Activated CD4-positive, CD25-positive, alpha-beta regulatory T cell (primary cell): Measurements from ENCODE around the gene THBS4.

Source experiments
- DNase-seq, 4 experiments: peaks; one replicate each; lab custom pipeline; 2025; lab: John Stamatoyannopoulos, UW

Gene THBS4

DNA sequence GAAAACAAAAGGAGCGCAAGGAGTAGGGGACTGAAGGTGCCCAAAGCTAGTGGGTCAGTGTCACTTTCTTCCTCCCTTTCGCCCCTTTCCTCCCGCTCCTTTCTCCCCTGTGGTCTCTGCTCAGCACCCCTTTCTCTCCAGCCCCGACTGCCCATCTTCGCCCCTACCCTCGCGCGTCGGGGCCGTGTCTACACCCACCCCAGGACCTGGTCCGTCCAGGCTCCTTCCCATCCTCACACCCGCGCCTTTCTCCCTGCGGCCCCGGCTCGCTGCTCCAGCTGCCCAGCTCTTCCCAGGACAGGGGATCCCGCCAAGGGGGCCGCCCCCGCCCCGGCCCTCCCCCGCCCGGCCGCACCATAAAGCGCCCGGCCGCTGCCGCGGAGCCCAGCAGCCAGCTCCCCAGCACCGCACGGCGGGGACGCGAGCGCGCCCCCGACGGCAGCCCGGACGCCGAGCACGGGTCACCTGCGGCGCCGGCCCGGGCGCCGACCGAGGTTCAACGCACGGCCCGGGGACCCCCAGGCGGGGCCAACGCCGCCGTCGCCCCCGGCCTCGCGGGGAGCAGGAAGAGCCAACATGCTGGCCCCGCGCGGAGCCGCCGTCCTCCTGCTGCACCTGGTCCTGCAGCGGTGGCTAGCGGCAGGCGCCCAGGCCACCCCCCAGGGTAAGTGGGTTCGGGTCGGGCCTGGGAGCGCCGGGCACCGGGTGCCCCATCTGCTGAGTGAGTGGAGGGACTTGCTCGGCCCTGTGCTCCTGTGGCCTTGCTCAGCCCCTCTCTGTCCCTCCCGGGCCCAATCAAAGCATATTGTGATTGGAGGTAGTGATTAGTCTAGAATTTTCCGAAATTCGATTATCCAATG is at the start of gene THBS4:
Gene THBS4 (plus strand): TSS at position 387 of the 860 bp plus-strand sequence. CDS start 190 bp downstream, at position 577.
- DNase-seq = no peak

- DNase-seq = no peak
Measured at GRCh38 chr5:79986260-79986659, 48.9 kb upstream of the THBS4 start.

- DNase-seq = no peak
Measured at GRCh38 chr5:79990205-79990597, 44.9 kb upstream of the THBS4 start.

DNA sequence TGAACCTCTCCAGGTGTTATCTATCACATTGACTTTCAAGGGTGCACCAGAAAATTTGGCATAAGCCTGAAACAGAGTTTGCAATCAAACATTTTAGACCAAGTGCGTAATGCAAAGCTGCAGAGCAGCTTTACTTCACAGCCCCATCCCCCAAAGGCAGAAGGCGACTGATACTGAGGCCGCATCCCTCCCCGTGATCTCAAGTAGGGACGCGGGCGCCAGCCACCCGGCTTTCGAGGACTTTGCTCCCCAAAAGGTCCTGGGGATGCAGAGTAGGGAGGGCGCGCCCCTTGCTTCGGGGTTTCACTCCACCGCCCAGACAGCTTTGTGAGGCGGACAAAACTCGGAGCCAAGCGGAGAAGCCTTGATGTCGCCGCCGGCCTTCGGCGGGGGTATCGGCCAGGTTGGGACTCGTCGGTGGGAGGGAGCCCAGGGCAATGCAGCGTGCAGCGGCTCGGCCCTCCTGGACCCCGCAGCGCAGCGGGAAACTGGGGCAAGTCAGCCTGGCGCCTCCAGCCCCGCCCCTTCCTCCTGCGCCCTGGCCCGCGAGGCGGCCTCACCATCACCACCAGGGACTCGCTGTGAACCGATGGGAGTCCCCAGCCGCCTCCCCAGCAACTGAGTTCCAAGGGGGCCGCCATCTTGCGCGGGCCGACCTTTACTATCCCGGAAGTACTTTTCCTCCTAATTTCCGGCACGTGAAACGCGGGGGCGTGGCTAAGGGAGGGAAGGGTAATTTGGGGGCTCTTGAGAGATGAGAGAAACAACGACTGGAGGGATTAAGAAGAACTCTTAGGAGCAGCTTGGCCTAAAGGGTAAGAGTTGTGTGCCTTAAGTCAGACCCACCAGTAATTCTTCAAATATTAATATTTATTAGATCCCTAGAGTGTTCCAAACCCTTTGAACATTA is 44.3 kb upstream of the THBS4 start, which contains the start of gene MTX3:
Gene MTX3 (minus strand): TSS at position 665 of the 910 bp plus-strand sequence. CDS start 24 bp downstream, at position 641.
- DNase-seq = peak; percentile 74 to 79 (median 76)

- no peak for DNase-seq
Measured at GRCh38 chr5:79992891-79993657, 42.1 kb upstream of the THBS4 start.

GRCh38 chr5:79999722-80000121 is 35.4 kb upstream of the THBS4 start:
- DNase-seq = no peak

DNA sequence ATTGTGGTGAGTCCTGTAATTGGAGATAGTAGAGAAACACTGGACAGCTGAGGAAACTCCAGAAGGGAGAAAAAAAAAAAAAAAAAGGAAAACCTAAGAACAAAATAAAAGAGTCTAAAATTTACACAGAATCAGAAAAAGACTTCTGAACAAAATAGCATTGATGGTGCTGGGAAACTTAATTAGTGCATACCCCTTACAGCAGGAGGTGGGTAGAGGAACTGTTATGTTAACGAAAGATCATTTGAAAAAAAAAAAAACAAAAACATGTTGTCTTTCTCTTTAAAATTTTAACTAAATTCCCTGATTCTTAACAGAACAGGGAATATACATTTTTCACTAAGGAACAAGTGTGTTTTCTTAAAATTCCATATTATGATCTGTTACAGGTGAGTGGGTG is 32.5 kb upstream of the THBS4 start:
- DNase-seq = no peak

DNA sequence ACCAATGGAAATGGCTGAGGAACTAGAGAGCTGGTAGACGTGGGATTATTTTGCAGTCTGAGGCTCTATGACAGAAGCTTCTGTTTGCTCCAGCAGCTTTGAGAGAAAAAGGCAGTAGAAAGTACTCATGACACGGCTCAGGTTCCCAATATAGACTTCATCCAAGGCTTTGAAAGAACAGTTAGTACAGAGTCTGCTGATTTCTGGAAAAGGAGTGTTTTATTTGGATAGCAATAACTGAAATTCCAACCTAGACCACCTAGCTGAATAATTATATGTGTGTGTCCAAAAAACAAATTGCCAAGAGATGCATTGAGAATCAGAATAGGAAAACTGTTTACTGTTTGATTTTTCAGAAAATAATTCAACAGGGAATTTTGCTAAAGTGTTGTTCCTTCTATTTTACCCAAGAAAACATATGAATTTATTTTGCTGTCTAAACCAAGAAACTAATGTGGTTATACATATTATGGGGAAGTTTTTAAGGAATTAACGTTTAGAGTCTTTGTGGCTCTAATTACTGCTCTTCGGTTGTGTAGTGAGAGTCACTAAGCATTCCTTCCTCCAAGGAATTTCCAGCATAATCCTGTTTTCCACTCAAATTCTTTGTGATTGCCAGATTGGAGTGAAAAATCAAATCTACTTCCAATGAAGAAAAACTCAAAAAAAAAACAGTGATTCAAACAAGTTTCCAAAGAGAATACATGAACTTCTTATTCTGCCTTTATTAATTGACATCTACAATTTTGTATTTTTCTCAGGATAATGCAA is 26.0 kb upstream of the THBS4 start:
- DNase-seq = no peak

DNA sequence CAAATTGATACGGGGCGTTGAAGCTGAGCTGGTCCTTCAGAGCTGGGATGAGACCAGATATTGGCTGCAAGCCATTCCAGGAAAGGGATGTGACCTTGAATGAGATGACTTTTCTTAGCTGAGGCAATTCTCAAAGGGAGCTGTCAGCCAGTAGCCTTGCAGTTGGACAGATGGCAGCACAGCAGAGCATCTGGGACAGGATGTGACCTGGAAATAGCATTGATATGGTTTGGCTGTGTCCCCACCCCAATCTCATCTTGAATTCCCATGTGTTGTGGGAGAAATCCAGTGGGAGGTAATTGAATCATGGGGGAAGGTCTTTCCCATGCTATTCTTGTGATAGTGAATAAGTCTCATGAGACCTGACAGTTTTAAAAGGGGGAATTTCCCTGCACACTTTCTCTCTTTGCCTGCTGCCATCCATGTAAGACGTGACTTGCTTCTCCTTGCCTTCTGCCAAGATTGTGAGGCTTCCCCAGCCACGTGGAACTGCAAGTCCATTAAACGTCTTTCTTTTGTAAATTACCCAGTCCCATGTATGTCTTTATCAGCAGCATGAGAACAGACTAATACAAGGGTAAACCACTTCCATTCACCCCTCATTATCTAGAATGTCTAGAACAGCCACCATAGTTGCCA is 24.3 kb upstream of the THBS4 start:
- no peak for DNase-seq

DNA sequence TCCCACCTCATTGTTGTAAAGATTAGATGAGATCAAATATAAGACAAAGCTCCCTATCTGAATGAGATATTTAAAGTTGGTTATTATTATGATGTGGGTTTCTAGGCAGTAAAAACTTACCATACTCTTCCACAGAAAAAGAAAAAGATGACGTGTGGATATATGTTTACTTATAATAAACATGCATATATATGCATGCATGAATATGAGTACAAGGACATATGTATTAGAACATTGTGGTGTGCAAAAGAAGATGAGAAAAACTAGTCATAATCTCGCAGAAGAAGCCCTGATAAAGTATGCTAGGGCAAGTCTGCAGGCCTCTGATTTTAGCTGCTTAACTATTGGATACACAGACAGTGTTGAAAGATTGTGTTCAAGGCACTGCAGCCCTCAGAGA is 10.1 kb upstream of the THBS4 start:
- DNase-seq = no peak

GRCh38 chr5:80026841-80027240 is 8.3 kb upstream of the THBS4 start:
- no peak for DNase-seq

DNA sequence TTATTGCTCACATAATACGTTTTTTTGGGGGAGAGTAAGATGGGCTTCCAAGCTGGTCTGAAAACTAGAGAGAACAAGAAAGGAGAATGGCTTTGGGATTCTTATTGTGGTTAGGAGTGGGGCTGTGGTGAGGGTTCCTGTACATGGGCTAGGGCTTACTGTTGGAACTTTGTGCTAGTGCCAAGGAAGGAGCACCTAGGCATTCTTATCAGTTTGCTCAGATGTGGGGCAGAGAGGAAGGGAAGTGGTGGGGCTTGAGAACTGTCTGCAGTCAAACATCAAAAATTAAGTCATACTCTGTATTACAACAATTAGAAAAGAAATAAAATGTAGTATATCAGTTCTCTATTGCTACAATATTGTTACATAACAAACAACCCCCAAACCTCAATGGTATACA is 4.0 kb upstream of the THBS4 start:
- no peak for DNase-seq

- DNase-seq = no peak
Measured at GRCh38 chr5:80033513-80033912, 1.6 kb upstream of the THBS4 start.

DNA sequence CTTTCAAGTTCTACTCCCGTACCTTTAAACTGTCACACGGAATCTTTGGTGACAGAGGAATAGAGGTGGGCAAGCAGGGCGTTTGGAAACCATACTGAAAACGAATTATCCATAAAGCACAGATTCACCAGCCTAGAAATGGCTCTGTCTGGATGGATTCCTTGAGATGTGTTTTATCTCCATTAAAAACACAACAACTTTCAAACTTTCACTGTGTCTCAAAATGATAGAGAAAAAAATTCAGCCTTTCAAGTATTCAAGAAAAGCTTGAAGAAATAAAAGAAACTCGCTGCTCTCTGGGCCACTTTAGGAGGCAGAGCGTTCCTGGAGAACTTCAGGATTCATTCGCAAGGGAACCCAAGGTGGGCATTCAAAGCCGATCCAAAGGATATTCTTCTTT is 589 bp upstream of the THBS4 start:
- DNase-seq = no peak

GRCh38 chr5:80035839-80036238 is 691 bp downstream of the THBS4 start:
- DNase-seq = no peak

DNA sequence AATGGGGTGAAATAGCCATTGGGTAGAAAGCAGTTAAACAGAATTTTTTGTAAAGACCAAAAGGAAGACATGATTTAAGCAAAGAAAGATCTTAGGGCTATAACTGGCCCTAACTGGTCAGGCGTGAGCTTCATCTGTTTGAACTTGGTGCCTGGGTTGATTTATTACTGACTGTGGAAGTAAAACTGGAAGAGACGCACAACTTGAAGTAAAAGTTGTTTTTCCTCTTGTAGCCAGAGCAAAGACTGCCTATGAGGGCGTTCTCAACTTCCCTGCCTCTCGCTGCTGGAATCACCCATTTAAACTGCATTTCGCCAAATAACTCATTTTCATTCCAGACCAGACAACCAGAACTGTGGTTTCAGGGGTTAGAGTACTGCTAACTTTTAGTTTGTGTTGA is 1.5 kb downstream of the THBS4 start:
- no peak for DNase-seq

- no peak for DNase-seq
Measured at GRCh38 chr5:80037366-80037765, 2.2 kb downstream of the THBS4 start.

- DNase-seq = no peak
Measured at GRCh38 chr5:80039650-80040049, 4.5 kb downstream of the THBS4 start.

DNA sequence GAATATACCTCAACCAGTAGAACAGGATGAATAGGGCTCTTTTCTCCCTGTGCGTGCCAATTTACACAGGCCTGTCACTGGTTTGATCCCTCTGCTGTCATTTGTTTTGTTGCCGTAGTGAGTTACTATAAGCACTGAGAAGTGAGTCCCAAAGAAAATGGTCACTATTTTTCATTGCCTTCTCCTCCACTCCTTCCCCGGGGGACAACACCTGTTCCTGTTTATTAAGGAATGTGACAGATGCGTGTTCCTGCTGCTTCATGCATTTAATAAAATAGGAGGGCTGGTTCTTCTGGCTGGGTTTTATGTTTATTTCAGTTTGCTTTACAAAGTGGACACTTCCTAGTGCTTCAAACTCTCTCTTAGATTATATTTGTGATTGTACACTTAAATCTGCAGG is 6.4 kb downstream of the THBS4 start:
- DNase-seq = no peak

GRCh38 chr5:80042330-80042729 is 7.2 kb downstream of the THBS4 start:
- no peak for DNase-seq

DNA sequence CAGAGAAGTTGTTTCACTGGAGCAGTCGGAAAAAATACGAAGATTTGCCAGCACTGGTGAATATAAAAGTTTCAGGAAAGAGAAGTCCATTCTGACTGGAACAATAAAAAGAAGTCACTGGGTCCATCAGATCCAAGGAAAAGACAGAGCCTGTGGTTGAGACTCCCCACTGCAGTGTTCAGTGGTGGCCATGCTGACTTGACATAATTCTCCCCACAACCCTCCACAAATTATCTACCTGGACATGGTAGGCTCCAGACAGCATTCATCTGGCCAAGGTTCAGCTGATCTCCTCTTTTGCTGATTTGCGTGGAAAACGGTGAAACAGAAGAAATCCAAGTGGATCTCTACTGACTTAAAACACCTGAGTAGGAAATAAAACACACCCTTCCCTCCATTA is 8.0 kb downstream of the THBS4 start:
- no peak for DNase-seq
